Gastroesophageal sphincter (tissue), 3 donors: ENCODE results near the gene ITGA5.

Source experiments
- CTCF ChIP-seq, 4 experiments: fragments of 200-600 bp in 2 of 4; fragments of 450-650 bp in 2 of 4; sonication (generic) in 1 of 4; IDR thresholded peaks; one replicate each; pipeline ENCODE4 v1.5.1; 2017 to 2019; ENCODE audit warnings: antibody characterized with exemption in 4 of 4, mild to moderate bottlenecking in 2 of 4, moderate library complexity in 2 of 4
- EP300 ChIP-seq: sonication (generic); formaldehyde crosslinking; IDR thresholded peaks from one replicate; pipeline ENCODE4 v1.6.1; 2017; ENCODE audit warnings: antibody characterized with exemption, mild to moderate bottlenecking
- POLR2A ChIP-seq, 2 donors: fragments of 450-650 bp; IDR thresholded peaks; one replicate each; pipeline ENCODE4 v1.6.1; 2017; ENCODE audit warnings: antibody characterized with exemption in 2 of 2, mild to moderate bottlenecking in 2 of 2, moderate library complexity in 1 of 2
- POLR2AphosphoS5 ChIP-seq: sonication (generic); formaldehyde crosslinking; IDR thresholded peaks from one replicate; pipeline ENCODE4 v1.6.1; 2017; ENCODE audit warnings: antibody characterized with exemption

GRCh38 chr12:54442961-54443360, 23.9 kb upstream of the ITGA5 start:
- TF ChIP-seq POLR2A (IDR thresholded peaks at IDR 0.05) = no peak
- no peak for TF ChIP-seq CTCF (IDR thresholded peaks at IDR 0.05)
- no peak for TF ChIP-seq EP300
- no peak for TF ChIP-seq POLR2AphosphoS5
